HepG2 (cell line): ENCODE data around the gene CAMTA2. TPM values are rescaled to one million over a fixed set of nuclear protein-coding genes. Genes with fewer than 3 reads are reported as not detected.

Experiments used
- ATF1 ChIP-seq: IDR thresholded peaks from 2 replicates; pipeline ENCODE4 v1.6.1; 2016; ENCODE audit warnings: mild to moderate bottlenecking, control low read depth
- BORCS8-MEF2B ChIP-seq: sonication (generic); formaldehyde crosslinking; IDR thresholded peaks from 2 replicates; pipeline ENCODE4 v1.8.0; 2022; ENCODE audit warnings: mild to moderate bottlenecking, missing genetic modification reagents
- CBFB ChIP-seq: sonication (generic); formaldehyde crosslinking; IDR thresholded peaks from 2 replicates; pipeline ENCODE4 v1.4.0; 2020; ENCODE audit warnings: missing genetic modification reagents
- DR1 ChIP-seq: sonication (generic); formaldehyde crosslinking; IDR thresholded peaks from 2 replicates; pipeline ENCODE4 v1.8.0; 2021; ENCODE audit warnings: mild to moderate bottlenecking, missing genetic modification reagents, inconsistent platforms
- FIP1L1 ChIP-seq: fragments of 200-400 bp; formaldehyde crosslinking; IDR thresholded peaks from 2 replicates; pipeline ENCODE4 v1.6.1; 2018; ENCODE audit warnings: low read depth, mild to moderate bottlenecking, low read length, moderate library complexity, borderline replicate concordance; ENCODE audit not compliant: insufficient read depth
- GTF2F1 ChIP-seq: fragments of 150-350 bp; IDR thresholded peaks from 2 replicates; pipeline ENCODE4 v1.6.1; 2014; ENCODE audit warnings: low read length
- KDM3A ChIP-seq: IDR thresholded peaks from 2 replicates; pipeline ENCODE4 v1.6.1; 2018; ENCODE audit warnings: low read depth, missing compliant biosample characterization
- KDM5A ChIP-seq: fragments of 200-600 bp; sonication (generic); IDR thresholded peaks from 2 replicates; pipeline ENCODE4 v1.7.0; 2018; ENCODE audit warnings: antibody characterized with exemption, mild to moderate bottlenecking, low read length, borderline replicate concordance
- KDM5B ChIP-seq: sonication (generic); formaldehyde crosslinking; IDR thresholded peaks from 2 replicates; pipeline ENCODE4 v1.4.0; 2020; ENCODE audit warnings: missing genetic modification reagents, mild to moderate bottlenecking, borderline replicate concordance
- NPAS2 ChIP-seq: sonication (generic); formaldehyde crosslinking; IDR thresholded peaks from 2 replicates; pipeline ENCODE4 v1.8.0; 2022; ENCODE audit warnings: mild to moderate bottlenecking, missing genetic modification reagents, borderline replicate concordance
- PLSCR1 ChIP-seq: sonication (generic); formaldehyde crosslinking; IDR thresholded peaks from 2 replicates; pipeline ENCODE4 v1.5.0; 2020; ENCODE audit warnings: missing genetic modification reagents, mild to moderate bottlenecking, borderline replicate concordance
- PRMT3 ChIP-seq: sonication (generic); formaldehyde crosslinking; IDR thresholded peaks from 2 replicates; pipeline ENCODE4 v1.8.1; 2022; ENCODE audit warnings: low read depth, mild to moderate bottlenecking, moderate library complexity, missing genetic modification reagents, borderline replicate concordance
- SKI ChIP-seq: fragments of 450-650 bp; IDR thresholded peaks from one replicate; pipeline ENCODE4 v1.6.1; 2018; ENCODE audit warnings: mild to moderate bottlenecking; ENCODE audit not compliant: partially characterized antibody
- SOX5 ChIP-seq: IDR thresholded peaks from 2 replicates; pipeline ENCODE4 v1.6.1; 2016; ENCODE audit warnings: borderline replicate concordance
- ZMYM3 ChIP-seq: sonication (generic); formaldehyde crosslinking; IDR thresholded peaks from 2 replicates; pipeline ENCODE4 v1.5.1; 2020; ENCODE audit warnings: mild to moderate bottlenecking, missing genetic modification reagents
- ZNF530 ChIP-seq: sonication (generic); formaldehyde crosslinking; IDR thresholded peaks from 2 replicates; pipeline ENCODE4 v1.5.0; 2020; ENCODE audit warnings: low read depth, mild to moderate bottlenecking, missing genetic modification reagents
- ZNF670 ChIP-seq: sonication (generic); formaldehyde crosslinking; IDR thresholded peaks from 2 replicates; pipeline ENCODE4 v1.8.0; 2022; ENCODE audit warnings: mild to moderate bottlenecking, missing genetic modification reagents, borderline replicate concordance
- ZNF749 ChIP-seq: sonication (generic); formaldehyde crosslinking; IDR thresholded peaks from 2 replicates; pipeline ENCODE4 v1.8.0; 2022; ENCODE audit warnings: mild to moderate bottlenecking, missing genetic modification reagents, moderate library complexity, borderline replicate concordance
- ZNF770 ChIP-seq: sonication (generic); formaldehyde crosslinking; IDR thresholded peaks from 2 replicates; pipeline ENCODE4 v1.5.0; 2020; ENCODE audit warnings: mild to moderate bottlenecking, missing genetic modification reagents
- ZNF781 ChIP-seq: sonication (generic); formaldehyde crosslinking; IDR thresholded peaks from 2 replicates; pipeline ENCODE4 v1.5.1; 2020; ENCODE audit warnings: borderline replicate concordance, mild to moderate bottlenecking, missing genetic modification reagents; ENCODE audit errors: not compliant biosample characterization
- polyA plus RNA-seq, 8 experiments: library from polyadenylated mRNA; depleted of rRNA in 3 of 8; stranded (reverse) in 7 of 8; unstranded in 1 of 8; fragments of >200 nt; fragmentation: Illumina TruSeq in 4 of 8; extraction: Trizol in 4 of 8; gene quantifications; 2 replicates each; pipeline versions ENCODE4 v1.2.1 to v1.2.3, GENCODE V29; 2011 to 2016; ENCODE audit warnings: low read depth in 4 of 8, missing spikeins in 1 of 8, mixed read lengths in 1 of 8; ENCODE audit not compliant: insufficient read depth in 1 of 8
- total RNA-seq, 5 experiments: library from RNA; depleted of rRNA; stranded (reverse); fragments of >200 nt; fragmentation: Illumina TruSeq; extraction: Trizol; gene quantifications; 2 replicates each; pipeline ENCODE4 v1.2.3, GENCODE V29; 2016; ENCODE audit warnings: low read depth in 1 of 5
- TF ChIP-seq, protein P1 (sequence below): IDR thresholded peaks from 2 replicates; pipeline ENCODE4 v1.4.0; 2020; ENCODE audit warnings: mild to moderate bottlenecking, missing genetic modification reagents
- TF ChIP-seq, protein P2 (sequence below): sonication (generic); formaldehyde crosslinking; IDR thresholded peaks from 2 replicates; pipeline ENCODE4 v1.5.0; 2020; ENCODE audit warnings: missing genetic modification reagents

Gene CAMTA2
- total and polyA plus RNA-seq, 2 of the 13 experiments (the other 11 are each of a cell fraction or from before 2014, with no cell fraction given) = 4.1 to 7.1 TPM

DNA sequence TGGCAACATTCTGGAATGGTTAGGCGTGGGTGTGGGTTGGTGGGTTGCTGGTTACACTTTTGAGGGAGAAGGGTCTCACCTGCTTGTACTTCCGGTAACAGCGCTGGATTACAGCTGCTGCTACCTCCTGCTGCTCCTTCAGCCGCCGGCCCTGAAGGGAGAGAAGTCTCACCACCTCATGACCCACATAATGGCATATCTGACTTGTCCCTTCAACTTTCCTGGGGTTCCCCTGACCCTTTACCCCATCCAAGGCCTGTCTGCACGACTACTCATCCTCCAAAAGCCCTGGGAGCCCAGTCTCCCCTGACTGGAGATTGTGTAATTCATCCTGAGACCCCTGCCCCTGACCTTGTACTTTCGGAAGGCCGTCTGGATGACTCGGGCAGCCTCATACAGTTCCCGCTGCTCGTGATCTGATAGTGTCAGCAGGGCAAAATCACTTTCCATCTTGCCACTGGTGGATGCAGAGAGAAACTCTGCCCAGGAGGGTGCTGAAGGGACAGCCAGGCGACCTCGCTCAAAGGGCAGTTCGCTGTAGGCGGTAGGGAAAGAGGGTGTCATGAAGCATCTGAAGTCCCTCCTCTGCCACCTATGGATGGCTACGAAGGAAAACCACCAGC, 17.8 kb downstream of the CAMTA2 start (continued):
- TF ChIP-seq, protein P1, sequence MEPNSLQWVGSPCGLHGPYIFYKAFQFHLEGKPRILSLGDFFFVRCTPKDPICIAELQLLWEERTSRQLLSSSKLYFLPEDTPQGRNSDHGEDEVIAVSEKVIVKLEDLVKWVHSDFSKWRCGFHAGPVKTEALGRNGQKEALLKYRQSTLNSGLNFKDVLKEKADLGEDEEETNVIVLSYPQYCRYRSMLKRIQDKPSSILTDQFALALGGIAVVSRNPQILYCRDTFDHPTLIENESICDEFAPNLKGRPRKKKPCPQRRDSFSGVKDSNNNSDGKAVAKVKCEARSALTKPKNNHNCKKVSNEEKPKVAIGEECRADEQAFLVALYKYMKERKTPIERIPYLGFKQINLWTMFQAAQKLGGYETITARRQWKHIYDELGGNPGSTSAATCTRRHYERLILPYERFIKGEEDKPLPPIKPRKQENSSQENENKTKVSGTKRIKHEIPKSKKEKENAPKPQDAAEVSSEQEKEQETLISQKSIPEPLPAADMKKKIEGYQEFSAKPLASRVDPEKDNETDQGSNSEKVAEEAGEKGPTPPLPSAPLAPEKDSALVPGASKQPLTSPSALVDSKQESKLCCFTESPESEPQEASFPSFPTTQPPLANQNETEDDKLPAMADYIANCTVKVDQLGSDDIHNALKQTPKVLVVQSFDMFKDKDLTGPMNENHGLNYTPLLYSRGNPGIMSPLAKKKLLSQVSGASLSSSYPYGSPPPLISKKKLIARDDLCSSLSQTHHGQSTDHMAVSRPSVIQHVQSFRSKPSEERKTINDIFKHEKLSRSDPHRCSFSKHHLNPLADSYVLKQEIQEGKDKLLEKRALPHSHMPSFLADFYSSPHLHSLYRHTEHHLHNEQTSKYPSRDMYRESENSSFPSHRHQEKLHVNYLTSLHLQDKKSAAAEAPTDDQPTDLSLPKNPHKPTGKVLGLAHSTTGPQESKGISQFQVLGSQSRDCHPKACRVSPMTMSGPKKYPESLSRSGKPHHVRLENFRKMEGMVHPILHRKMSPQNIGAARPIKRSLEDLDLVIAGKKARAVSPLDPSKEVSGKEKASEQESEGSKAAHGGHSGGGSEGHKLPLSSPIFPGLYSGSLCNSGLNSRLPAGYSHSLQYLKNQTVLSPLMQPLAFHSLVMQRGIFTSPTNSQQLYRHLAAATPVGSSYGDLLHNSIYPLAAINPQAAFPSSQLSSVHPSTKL = no peak
- TF ChIP-seq GTF2F1 (no peak), ZNF781 (CRISPR knock-in tag) (no peak), KDM5A (no peak), ZNF749 (CRISPR knock-in tag) (no peak), NPAS2 (no peak), SKI (no peak), KDM5B (CRISPR knock-in tag) (no peak), SOX5 (CRISPR knock-in tag) (no peak), ZNF770 (CRISPR knock-in tag) (no peak), DR1 (CRISPR knock-in tag) (no peak), FIP1L1 (no peak), CBFB (CRISPR knock-in tag) (no peak), ATF1 (CRISPR knock-in tag) (no peak), PLSCR1 (CRISPR knock-in tag) (no peak), ZMYM3 (CRISPR knock-in tag) (no peak; the same call in 1 of the 2 replicates), ZNF670 (no peak), ZNF530 (no peak), PRMT3 (CRISPR knock-in tag) (no peak), BORCS8-MEF2B (CRISPR knock-in tag) (no peak), KDM3A (CRISPR knock-in tag) (0 out of 2 replicates have a peak, but pooled peaks have one; percentile 17)
- TF ChIP-seq, protein P2, sequence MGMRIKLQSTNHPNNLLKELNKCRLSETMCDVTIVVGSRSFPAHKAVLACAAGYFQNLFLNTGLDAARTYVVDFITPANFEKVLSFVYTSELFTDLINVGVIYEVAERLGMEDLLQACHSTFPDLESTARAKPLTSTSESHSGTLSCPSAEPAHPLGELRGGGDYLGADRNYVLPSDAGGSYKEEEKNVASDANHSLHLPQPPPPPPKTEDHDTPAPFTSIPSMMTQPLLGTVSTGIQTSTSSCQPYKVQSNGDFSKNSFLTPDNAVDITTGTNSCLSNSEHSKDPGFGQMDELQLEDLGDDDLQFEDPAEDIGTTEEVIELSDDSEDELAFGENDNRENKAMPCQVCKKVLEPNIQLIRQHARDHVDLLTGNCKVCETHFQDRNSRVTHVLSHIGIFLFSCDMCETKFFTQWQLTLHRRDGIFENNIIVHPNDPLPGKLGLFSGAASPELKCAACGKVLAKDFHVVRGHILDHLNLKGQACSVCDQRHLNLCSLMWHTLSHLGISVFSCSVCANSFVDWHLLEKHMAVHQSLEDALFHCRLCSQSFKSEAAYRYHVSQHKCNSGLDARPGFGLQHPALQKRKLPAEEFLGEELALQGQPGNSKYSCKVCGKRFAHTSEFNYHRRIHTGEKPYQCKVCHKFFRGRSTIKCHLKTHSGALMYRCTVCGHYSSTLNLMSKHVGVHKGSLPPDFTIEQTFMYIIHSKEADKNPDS (CRISPR knock-in tag) = no peak
